HCT116 (cell line): ENCODE measurements around the gene LMNTD2. TPM values are rescaled to one million over a fixed set of nuclear protein-coding genes. Genes with fewer than 3 reads are reported as not detected.
A peak's percentile ranks its signal among the peaks of the same experiment; 100 is the strongest.

ENCODE experiments used
- microRNA counts: library from miRNA; unstranded; fragments of <30 nt; microRNA quantifications from one replicate; lab custom pipeline; 2015
- microRNA-seq: library from miRNA; unstranded; fragments of <30 nt; microRNA quantifications from one replicate; pipeline ENCODE4, GENCODE V29; 2016; ENCODE audit warnings: borderline number of aligned reads
- total RNA-seq: library from RNA; stranded (reverse); gene quantifications from one replicate; pipeline ENCODE4 v1.2.1, GENCODE V29; 2021; ENCODE audit not compliant: unreplicated experiment

LMNTD2 gene
- total RNA-seq, 1 experiment from 2014 or later: 9.5 TPM

MicroRNAs encoded within 50 kb of the gene (microRNA counts, 767-probe panel; counts per million panel counts)
- microRNA hsa-miR-210 (lab: Ali Mortazavi, UCI): not detected

Small RNA genes lying within 50 kb of the gene (microRNA-seq; reads per million reads assigned to microRNA genes)
- 2,735 reads per million, percentile 89 among the genes with 10 or more reads in this experiment for gene MIR210

Other genes starting within 250 kb of the LMNTD2 start
- gene IFITM1, start 246.7 kb downstream of the LMNTD2 start, total RNA-seq: 6.1 TPM
- gene IFITM3, start 239.9 kb downstream of the LMNTD2 start, total RNA-seq: 380 TPM
- 54.3 TPM for gene B4GALNT4, start 191.2 kb downstream of the LMNTD2 start, total RNA-seq
- 157 TPM for gene PKP3, start 166.5 kb downstream of the LMNTD2 start, total RNA-seq
- 85.6 TPM for gene SIGIRR, start 145.7 kb downstream of the LMNTD2 start, total RNA-seq
- gene ANO9, start 118.7 kb downstream of the LMNTD2 start, total RNA-seq: 70.3 TPM
- gene PTDSS2, start 110.5 kb downstream of the LMNTD2 start, total RNA-seq: 40.1 TPM
- 120 TPM for gene RNH1, start 53.5 kb downstream of the LMNTD2 start, total RNA-seq
- gene HRAS, start 25.2 kb downstream of the LMNTD2 start, total RNA-seq: 104 TPM
- 9.1 TPM for gene LRRC56, start 23.2 kb downstream of the LMNTD2 start, total RNA-seq
- 35.9 TPM for gene RASSF7, start 232 bp upstream of the LMNTD2 start, total RNA-seq
- gene PHRF1, start 15.7 kb upstream of the LMNTD2 start, total RNA-seq: 45.5 TPM
- 15.2 TPM for gene IRF7, start 55.2 kb upstream of the LMNTD2 start, total RNA-seq
- not detected for gene CDHR5, start 64.2 kb upstream of the LMNTD2 start, total RNA-seq
- gene SCT, start 66.4 kb upstream of the LMNTD2 start, total RNA-seq: not detected
- 2.4 TPM for gene DRD4, start 76.5 kb upstream of the LMNTD2 start, total RNA-seq
- 33.9 TPM for gene DEAF1, start 134.5 kb upstream of the LMNTD2 start, total RNA-seq
- gene TMEM80, start 135.1 kb upstream of the LMNTD2 start, total RNA-seq: 18.4 TPM
- gene EPS8L2, start 145.5 kb upstream of the LMNTD2 start, total RNA-seq: 157 TPM
- gene TALDO1, start 186.7 kb upstream of the LMNTD2 start, total RNA-seq: 242 TPM
- 88.7 TPM for gene GATD1, start 216.7 kb upstream of the LMNTD2 start, total RNA-seq
- 0.27 TPM for gene CEND1, start 229.4 kb upstream of the LMNTD2 start, total RNA-seq
- gene SLC25A22, start 237.5 kb upstream of the LMNTD2 start, total RNA-seq: 62.0 TPM
- 41.5 TPM for gene PIDD1, start 244.5 kb upstream of the LMNTD2 start, total RNA-seq
- gene RPLP2, start 249.2 kb upstream of the LMNTD2 start, total RNA-seq: 3,615 TPM